PC-9 (cell line): ENCODE measurements around the gene NF1. TPM values are rescaled to one million over a fixed set of nuclear protein-coding genes. Genes with fewer than 3 reads are reported as not detected.

Experiments used
- BruUV-seq: library from RNA; stranded (reverse); fragments of 400-500 nt; replicated peaks from 2 replicates; lab custom pipeline; 2021; lab: Mats Ljungman, UMichigan
- CTCF ChIA-PET: fragments of 300-600 bp; sonication (Branson Sonifier 250); formaldehyde crosslinking; loops from one replicate; lab custom pipeline; 2022; ENCODE audit warnings: antibody characterized with exemption; lab: Charles Lee
- POLR2A ChIA-PET: fragments of 300-600 bp; sonication (Branson Sonifier 250); formaldehyde crosslinking; loops from one replicate; lab custom pipeline; 2022; ENCODE audit warnings: antibody characterized with exemption; ENCODE audit not compliant: unreplicated experiment; lab: Charles Lee
- DNase-seq, 2 experiments: peaks; one replicate each; pipeline versions ENCODE4 v3.0.0 to v3.0.0-alpha.2; 2015 to 2022; ENCODE audit warnings: mixed read lengths in 1 of 2
- H2AFZ ChIP-seq: fragments of 200-600 bp; sonication (generic); 2 replicates; pipeline ENCODE4 v1.8.1; 2017; ENCODE audit warnings: antibody characterized with exemption
- H3F3A ChIP-seq: fragments of 200-600 bp; sonication (generic); 2 replicates; pipeline ENCODE4 v1.8.1; 2017; ENCODE audit warnings: antibody characterized with exemption, mild to moderate bottlenecking, low read depth; ENCODE audit not compliant: insufficient read depth
- H3K27ac ChIP-seq: fragments of 200-600 bp; sonication (generic); 2 replicates; pipeline ENCODE4 v1.6.1; 2016; ENCODE audit warnings: mixed run types
- H3K27me3 ChIP-seq: fragments of 200-600 bp; sonication (generic); 2 replicates; pipeline ENCODE4 v1.6.1; 2016; ENCODE audit warnings: low read depth, mixed run types; ENCODE audit not compliant: insufficient read depth
- H3K36me3 ChIP-seq: fragments of 200-600 bp; sonication (generic); 2 replicates; pipeline ENCODE4 v1.6.1; 2016; ENCODE audit warnings: low read depth, mixed run types
- H3K4me1 ChIP-seq: fragments of 200-600 bp; sonication (generic); replicated peaks from 2 replicates; pipeline ENCODE4 v1.6.1; 2016; ENCODE audit warnings: mixed run types; ENCODE audit not compliant: insufficient read depth
- H3K4me2 ChIP-seq: fragments of 200-600 bp; sonication (generic); 2 replicates; pipeline ENCODE4 v1.6.1; 2017; ENCODE audit warnings: mixed run types
- H3K4me3 ChIP-seq: fragments of 200-600 bp; sonication (generic); 2 replicates; pipeline ENCODE4 v1.6.1; 2016; ENCODE audit warnings: mixed run types
- H3K79me2 ChIP-seq: fragments of 200-600 bp; sonication (generic); 2 replicates; pipeline ENCODE4 v1.6.1; 2017; ENCODE audit warnings: low read depth, mixed run types
- H3K9me2 ChIP-seq: fragments of 200-600 bp; sonication (generic); 2 replicates; pipeline ENCODE4 v1.8.1; 2017; ENCODE audit warnings: mild to moderate bottlenecking; ENCODE audit not compliant: insufficient read depth
- H3K9me3 ChIP-seq: fragments of 200-600 bp; sonication (generic); 2 replicates; pipeline ENCODE4 v1.8.1; 2016; ENCODE audit warnings: low read depth; ENCODE audit not compliant: insufficient read depth
- H4K20me1 ChIP-seq: fragments of 200-600 bp; sonication (generic); 2 replicates; pipeline ENCODE4 v1.8.1; 2017; ENCODE audit not compliant: insufficient read depth
- CTCF ChIP-seq: fragments of 200-600 bp; sonication (generic); conservative IDR thresholded peaks from 2 replicates; pipeline ENCODE4 v1.6.1; 2017; ENCODE audit warnings: mixed run types, antibody characterized with exemption, mild to moderate bottlenecking, moderate library complexity
- EZH2 ChIP-seq: fragments of 200-600 bp; sonication (generic); IDR thresholded peaks from 2 replicates; pipeline ENCODE4 v1.8.0; 2017; ENCODE audit warnings: antibody characterized with exemption, low read depth
- intact Hi-C: fragments of 100-400 bp; cut with micrococcal nuclease; formaldehyde crosslinking; loops from one replicate; pipeline ENCODE4 v1.10.0; 2022; ENCODE audit not compliant: unreplicated experiment
- total RNA-seq: library from RNA; stranded (reverse); gene quantifications from 2 replicates; pipeline ENCODE4 v1.2.3, GENCODE V29; 2021

NF1 gene
- total RNA-seq, 1 experiment from 2014 or later: 61.0 TPM

DNA sequence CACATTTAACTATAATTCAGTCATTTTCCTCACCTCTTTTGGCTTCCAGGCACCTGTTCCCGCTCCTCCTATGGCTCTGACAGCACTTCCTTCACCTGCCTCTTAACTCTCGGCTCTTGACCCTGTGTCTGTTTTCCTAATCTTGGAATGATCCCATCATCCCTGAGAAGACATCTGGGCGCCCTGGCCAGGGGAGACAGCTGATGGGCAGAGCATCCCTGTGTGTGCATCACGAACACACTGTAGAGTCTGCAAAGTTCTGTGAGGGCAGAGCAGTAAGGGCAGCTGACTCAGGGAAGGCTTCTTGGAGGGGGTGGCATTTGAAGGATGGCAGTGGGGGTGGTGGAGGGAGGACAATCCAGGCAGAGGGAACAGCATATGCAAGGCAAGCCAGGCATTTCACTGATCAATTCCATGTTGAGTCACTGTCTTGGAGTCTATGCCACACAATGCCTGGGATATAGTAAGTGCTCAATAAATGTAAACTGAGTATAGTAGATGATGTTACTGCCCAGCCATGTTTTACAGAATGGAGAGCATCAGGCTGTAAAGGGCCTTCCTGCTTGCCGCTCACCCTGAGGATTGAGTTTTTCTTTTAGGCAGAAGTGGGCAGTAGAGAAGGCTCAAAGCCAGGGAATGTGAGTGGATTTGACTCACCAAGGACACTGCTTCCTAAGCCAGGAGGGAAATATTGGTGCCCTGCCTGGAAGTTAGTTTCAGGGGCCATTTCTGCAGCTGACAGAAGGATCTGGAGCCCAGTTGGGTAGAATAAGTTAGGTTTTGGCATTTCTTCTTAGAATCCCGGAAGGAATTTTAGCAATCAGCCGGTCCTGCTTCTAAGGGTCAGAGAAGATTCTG lies 290.9 kb downstream of the NF1 start:
- BruUV-seq: no TSS peak
- ChIA-PET POLR2A (no interaction called here), CTCF (interaction anchor here (0.6 to 0.7 kb wide), 2 partner anchors 13 to 19 kb away, joined by 3 to 7 read pairs; no protein-coding TSS in a partner anchor)

DNA sequence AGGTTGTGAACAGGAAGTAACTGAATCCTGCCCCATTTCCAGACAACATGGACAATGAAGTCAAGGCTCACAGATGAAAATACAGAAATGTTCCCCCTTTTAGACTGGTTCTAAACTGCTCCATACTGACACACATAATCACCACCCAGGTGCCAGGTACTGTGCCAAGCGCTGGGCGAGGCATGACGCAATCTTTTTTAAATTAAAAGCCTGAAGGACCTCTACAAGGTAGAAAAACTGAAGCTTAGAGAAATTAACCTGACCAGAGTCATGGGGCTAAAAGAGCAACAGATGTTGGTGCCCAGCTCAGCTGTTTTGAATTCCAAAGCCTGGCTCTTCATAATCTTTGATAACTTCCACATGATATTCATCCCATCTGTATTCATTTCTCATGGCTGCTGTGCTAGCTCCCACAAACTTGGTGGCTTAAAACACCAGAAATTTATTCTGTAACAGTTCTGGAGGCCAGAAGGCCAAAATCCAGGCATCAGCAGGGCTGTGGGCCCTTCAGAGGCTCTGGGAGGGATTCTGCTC lies 291.8 kb downstream of the NF1 start:
- Histone ChIP-seq H3K9me2 (no peaks in the 10 kb centered on the region), H4K20me1 (no peaks in the 10 kb centered on the region), H3K4me2 (no peak overlapping the region), H3K27ac (no peak overlapping the region), H3K4me1 (no peaks in the 10 kb centered on the region), H3K27me3 (no peaks in the 10 kb centered on the region), H3K4me3 (no peak overlapping the region), H3K36me3 (no peaks in the 10 kb centered on the region), H3K79me2 (no peaks in the 10 kb centered on the region), H3K9me3 (no peaks in the 10 kb centered on the region), H2AFZ (no peak overlapping the region), H3F3A (peaks cover 3% of the 10 kb centered on the region; the same call in 1 of the 2 replicates)
- DNase-seq: no peak
- no TSS peak for BruUV-seq
- ChIA-PET POLR2A (no interaction called here), CTCF (no interaction called here)
- TF ChIP-seq EZH2 (no peak), CTCF (no peak)
- intact Hi-C loops: loop anchor here (5.0 kb wide), 1 partner anchor 456 kb away; no protein-coding TSS in a partner anchor

More for the DNA sequence above, 290.9 kb downstream of the NF1 start:
- no peaks in the 10 kb centered on the region for H3K27me3 ChIP-seq
- no peaks in the 10 kb centered on the region for H3K9me3 ChIP-seq
- H3K4me1 ChIP-seq: no peaks in the 10 kb centered on the region
- H3K27ac ChIP-seq: no peak overlapping the region
- H3K36me3 ChIP-seq: no peaks in the 10 kb centered on the region
- no peaks in the 10 kb centered on the region; the same call in 1 of the 2 replicates for H4K20me1 ChIP-seq
- no peaks in the 10 kb centered on the region for H3K9me2 ChIP-seq
- intact Hi-C loops: loop anchor here (5.0 kb wide), 1 partner anchor 457 kb away; no protein-coding TSS in a partner anchor
- peaks cover 8% of the 10 kb centered on the region for H3F3A ChIP-seq
- no peak overlapping the region for H2AFZ ChIP-seq
- H3K4me2 ChIP-seq: no peak overlapping the region
- H3K4me3 ChIP-seq: no peak overlapping the region
- H3K79me2 ChIP-seq: no peaks in the 10 kb centered on the region
- no peak for DNase-seq
- TF ChIP-seq EZH2: no peak

DNA sequence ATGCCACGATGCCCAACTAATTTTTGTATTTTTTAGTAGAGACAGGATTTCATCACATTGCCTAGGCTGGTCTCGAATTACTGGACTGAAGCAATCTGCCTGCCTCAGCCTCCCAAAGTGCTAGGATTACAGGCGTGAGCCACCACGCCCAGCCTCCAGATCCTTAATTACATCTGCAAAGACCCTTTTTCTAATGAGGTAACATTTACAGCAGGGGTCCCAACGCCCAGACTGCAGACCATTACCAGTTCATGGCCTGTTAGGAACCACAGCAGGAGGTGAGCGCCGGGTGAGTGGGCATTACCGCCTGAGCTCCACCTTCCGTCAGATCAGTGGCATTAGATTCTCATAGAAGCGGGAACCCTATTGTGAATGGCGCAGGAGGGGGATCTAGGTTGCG lies 292.7 kb downstream of the NF1 start:
- Histone ChIP-seq H3K9me3 (no peaks in the 10 kb centered on the region), H3K27me3 (no peaks in the 10 kb centered on the region), H3K4me2 (no peak overlapping the region), H2AFZ (no peak overlapping the region), H3K9me2 (no peaks in the 10 kb centered on the region), H3K4me1 (no peaks in the 10 kb centered on the region), H3K36me3 (no peaks in the 10 kb centered on the region), H3K27ac (no peak overlapping the region), H3K79me2 (no peaks in the 10 kb centered on the region), H3K4me3 (no peak overlapping the region), H3F3A (peaks cover 3% of the 10 kb centered on the region; the same call in 1 of the 2 replicates), H4K20me1 (no peaks in the 10 kb centered on the region)
- POLR2A ChIA-PET: no interaction called here
- CTCF ChIA-PET: no interaction called here
- TF ChIP-seq EZH2 (no peak), CTCF (no peak)
- BruUV-seq: no TSS peak
- no peak for DNase-seq
- intact Hi-C loops: loop anchor here (5.0 kb wide), 1 partner anchor 455 kb away; no protein-coding TSS in a partner anchor
